Bronchial epithelial cell (primary cell): ENCODE results near the gene RALGPS1. TPM values are rescaled to one million over a fixed set of nuclear protein-coding genes. Genes with fewer than 3 reads are reported as not detected.

ENCODE experiments used
- DNase-seq: peaks from one replicate; pipeline ENCODE4 v3.0.0-alpha.2; 2010; ENCODE audit warnings: low read depth
- FAIRE-seq: peaks from 2 replicates; lab custom pipeline; 2011; peaks lifted over from hg19 to GRCh38; lab: Jason Lieb, UNC
- H3K27me3 ChIP-seq: 2 replicates; pipeline ENCODE4 v1.5.1; 2011; ENCODE audit warnings: low read length; ENCODE audit not compliant: control insufficient read depth, insufficient read depth
- H3K36me3 ChIP-seq: 2 replicates; pipeline ENCODE4 v1.5.1; 2011; ENCODE audit warnings: low read length; ENCODE audit not compliant: control insufficient read depth, insufficient read depth
- H3K4me3 ChIP-seq: 2 replicates; pipeline ENCODE4 v1.5.1; 2011; ENCODE audit warnings: mild to moderate bottlenecking, low read depth, low read length, control low read depth
- total RNA-seq: library from RNA; depleted of rRNA; stranded (reverse); fragments of >200 nt; gene quantifications from 2 replicates; pipeline ENCODE4 v1.2.1, GENCODE V29; 2014
- TF ChIP-seq, protein P1 (sequence below): IDR thresholded peaks from 2 replicates; pipeline ENCODE4 v1.5.1; 2011; ENCODE audit warnings: mild to moderate bottlenecking, moderate library complexity, low read length, control low read depth, inconsistent platforms; ENCODE audit not compliant: insufficient read depth, severe bottlenecking

RALGPS1 gene
- total RNA-seq, 1 donor from 2014 or later, result 3.2 TPM

DNA sequence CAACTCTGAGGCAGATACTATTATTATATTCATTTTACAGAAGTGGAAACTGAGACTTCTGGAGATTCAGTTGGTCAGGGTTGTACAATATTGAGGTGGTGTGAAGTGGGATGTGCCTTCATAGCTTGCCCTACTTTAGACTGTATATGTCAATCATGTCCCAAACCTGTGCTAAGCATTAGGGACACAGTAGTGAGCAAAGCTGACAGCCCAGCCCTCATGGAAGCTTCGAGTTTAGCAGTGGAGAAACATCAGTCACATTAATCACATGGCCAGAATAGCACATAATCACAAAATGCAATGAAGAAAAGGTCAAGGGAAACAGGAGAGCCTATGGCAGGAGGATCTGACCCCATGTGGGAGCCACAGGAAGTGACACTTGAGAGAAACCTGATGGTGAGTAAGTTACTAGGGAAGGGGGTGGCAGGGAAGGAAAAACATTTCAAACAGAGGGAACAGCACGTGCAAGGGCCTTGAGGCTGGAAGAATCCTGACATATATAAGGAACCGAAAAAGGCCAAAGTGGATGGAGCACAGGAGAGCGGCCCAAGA is 20.5 kb upstream of the RALGPS1 start:
- FAIRE-seq (no peak), DNase-seq (no peak)
- TF ChIP-seq, protein P1, sequence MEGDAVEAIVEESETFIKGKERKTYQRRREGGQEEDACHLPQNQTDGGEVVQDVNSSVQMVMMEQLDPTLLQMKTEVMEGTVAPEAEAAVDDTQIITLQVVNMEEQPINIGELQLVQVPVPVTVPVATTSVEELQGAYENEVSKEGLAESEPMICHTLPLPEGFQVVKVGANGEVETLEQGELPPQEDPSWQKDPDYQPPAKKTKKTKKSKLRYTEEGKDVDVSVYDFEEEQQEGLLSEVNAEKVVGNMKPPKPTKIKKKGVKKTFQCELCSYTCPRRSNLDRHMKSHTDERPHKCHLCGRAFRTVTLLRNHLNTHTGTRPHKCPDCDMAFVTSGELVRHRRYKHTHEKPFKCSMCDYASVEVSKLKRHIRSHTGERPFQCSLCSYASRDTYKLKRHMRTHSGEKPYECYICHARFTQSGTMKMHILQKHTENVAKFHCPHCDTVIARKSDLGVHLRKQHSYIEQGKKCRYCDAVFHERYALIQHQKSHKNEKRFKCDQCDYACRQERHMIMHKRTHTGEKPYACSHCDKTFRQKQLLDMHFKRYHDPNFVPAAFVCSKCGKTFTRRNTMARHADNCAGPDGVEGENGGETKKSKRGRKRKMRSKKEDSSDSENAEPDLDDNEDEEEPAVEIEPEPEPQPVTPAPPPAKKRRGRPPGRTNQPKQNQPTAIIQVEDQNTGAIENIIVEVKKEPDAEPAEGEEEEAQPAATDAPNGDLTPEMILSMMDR, result no peak
- H3K27me3 ChIP-seq, result no peaks in the 10 kb centered on the region
- no peak overlapping the region for H3K4me3 ChIP-seq
- no peaks in the 10 kb centered on the region for H3K36me3 ChIP-seq

DNA sequence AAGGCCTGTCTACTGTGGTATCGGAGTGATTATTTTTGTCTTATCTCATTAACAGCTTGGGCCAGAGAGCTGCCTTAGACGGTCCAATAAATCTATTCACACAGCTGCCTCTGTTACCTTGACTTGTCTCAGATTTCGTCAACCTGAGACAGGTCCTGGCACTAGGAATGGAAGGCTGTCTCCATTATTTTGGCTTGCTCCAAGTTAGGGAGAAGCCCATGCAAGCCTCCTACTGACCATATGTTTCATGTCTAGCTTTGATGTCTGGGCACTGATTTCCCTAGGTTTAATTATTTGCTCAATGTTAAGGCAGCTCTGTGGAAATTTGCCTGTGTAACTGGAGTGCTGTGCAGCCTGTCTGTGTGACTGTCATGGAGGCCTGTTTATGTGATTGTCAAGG is 12.4 kb upstream of the RALGPS1 start:
- TF ChIP-seq, protein P1, result no peak
- FAIRE-seq (no peak), DNase-seq (no peak)
- no peaks in the 10 kb centered on the region for H3K36me3 ChIP-seq
- H3K27me3 ChIP-seq, result no peaks in the 10 kb centered on the region
- H3K4me3 ChIP-seq, result no peak overlapping the region

DNA sequence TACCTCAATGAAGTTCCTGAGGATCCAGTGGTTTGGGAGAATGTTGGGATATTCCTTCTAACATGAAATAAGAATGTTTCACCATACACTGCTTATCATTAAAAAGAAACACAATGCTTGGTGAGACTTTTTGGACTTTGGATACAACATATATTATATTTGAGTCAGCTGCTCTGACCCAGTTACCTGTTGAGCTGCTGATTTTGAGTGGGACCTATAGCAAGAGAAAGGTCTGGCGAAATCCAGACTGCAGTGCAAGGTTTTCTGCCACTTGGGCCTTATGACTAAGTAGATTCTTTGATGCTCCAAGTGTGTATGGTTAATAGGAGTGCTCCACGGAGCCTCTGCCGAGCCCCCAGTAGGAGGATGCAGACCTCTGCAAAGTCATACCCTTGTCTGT is 10.0 kb upstream of the RALGPS1 start:
- Histone ChIP-seq H3K4me3 (no peak overlapping the region), H3K27me3 (no peaks in the 10 kb centered on the region), H3K36me3 (no peaks in the 10 kb centered on the region)
- FAIRE-seq (no peak), DNase-seq (no peak)
- TF ChIP-seq, protein P1, result no peak

DNA sequence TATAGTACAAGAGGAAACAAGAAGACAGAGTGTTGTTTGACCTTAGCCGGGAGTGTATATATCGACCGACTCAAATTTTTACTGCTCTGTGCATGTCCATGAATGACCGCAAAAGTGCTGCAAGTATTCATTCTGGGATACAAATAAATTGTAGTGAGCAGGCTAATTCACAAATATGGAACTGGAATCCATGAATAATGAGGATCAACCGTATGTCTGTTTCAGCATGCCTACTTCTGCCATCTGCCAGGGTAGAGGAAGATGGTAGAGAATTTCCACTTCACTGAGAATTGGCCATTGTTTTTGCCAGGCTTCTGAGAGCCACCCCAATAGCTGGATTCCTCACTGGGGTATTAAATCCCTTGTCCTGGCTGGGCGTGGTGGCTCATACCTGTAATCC is 8.5 kb upstream of the RALGPS1 start:
- DNase-seq (no peak), FAIRE-seq (no peak)
- H3K36me3 ChIP-seq, result no peaks in the 10 kb centered on the region
- TF ChIP-seq, protein P1, result no peak
- no peak overlapping the region for H3K4me3 ChIP-seq
- H3K27me3 ChIP-seq, result no peaks in the 10 kb centered on the region

DNA sequence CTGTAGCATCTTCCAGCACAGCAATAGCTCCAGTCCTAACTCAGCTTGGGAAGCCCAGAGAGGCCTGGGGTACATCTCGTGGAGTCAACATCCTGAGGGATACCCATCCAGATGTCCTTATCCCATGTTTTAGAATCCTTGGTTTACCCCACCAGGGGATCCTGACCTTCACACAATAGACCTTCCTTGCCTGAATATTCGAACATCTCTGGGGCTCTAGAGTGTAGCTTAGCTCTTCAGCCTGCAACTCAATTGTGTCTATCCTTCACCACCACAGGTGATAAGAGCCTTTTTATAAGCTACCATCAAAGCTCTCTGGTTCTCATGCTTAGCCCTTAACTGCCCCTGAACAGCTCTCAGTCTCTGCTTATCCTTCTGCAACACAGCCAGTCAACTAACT is 7.5 kb upstream of the RALGPS1 start:
- H3K4me3 ChIP-seq, result no peak overlapping the region
- H3K27me3 ChIP-seq, result no peaks in the 10 kb centered on the region
- TF ChIP-seq, protein P1, result no peak
- DNase-seq (no peak), FAIRE-seq (no peak)
- no peaks in the 10 kb centered on the region for H3K36me3 ChIP-seq

DNA sequence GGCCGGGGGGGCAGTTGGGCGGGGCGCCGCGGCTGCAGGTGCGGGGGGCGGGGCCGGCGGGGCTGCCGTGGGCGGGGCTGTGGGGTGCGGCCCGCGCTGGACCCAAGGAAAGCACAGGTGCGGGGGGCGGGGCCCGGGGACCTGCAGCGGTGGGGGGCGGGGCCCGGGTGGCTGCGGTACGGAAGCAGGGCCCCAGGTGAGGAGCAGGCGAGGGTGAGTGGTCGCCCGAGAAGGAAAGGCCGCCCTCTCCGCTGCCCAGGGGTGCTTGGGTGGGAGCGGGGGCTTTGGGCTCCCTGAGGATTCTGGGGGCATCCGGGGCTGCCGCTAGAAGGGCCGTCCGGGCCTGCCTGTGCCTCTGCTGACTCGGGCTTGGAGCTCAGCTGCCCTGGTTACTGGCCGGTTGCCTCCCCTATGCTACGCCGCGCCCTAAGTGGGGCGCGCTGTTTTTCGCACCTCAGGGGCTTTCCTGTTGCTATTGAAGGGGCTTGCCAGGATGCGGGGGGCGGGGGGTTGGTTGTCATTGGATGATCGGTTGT is 767 bp downstream of the RALGPS1 start:
- no peaks in the 10 kb centered on the region for H3K36me3 ChIP-seq
- DNase-seq, result no peak
- H3K27me3 ChIP-seq, result no peaks in the 10 kb centered on the region
- TF ChIP-seq, protein P1, result no peak
- FAIRE-seq, result no peak
- peak overlapping the region; percentile 31 for H3K4me3 ChIP-seq
